Measurements from ENCODE around the gene ABLIM2. TPM values are rescaled to one million over a fixed set of nuclear protein-coding genes. Genes with fewer than 3 reads are reported as not detected.

Gene ABLIM2
- total and polyA plus RNA-seq, 2 experiments from 2014 or later = 1.5 to 4.3 TPM

GRCh38 chr4:8127051-8127826 is 31.4 kb downstream of the ABLIM2 start:
- Mint-ChIP-seq H3K9me3 (no peaks in the 10 kb centered on the region), H3K4me3 (no peak overlapping the region), H3K36me3 (ENCODE audit: low read depth) (no peaks in the 10 kb centered on the region), H3K4me1 (peaks cover 17% of the 10 kb centered on the region), H3K27me3 (ENCODE audit: insufficient read depth, low read depth, poor library complexity) (peaks cover 4% of the 10 kb centered on the region), H3K27ac (no peak overlapping the region)
- ATAC-seq (peak; percentile 9; the same call in 2 of the 3 replicates), DNase-seq (ENCODE audit: low spot score) (no peak)
- Histone ChIP-seq H3F3A (replicated peaks; ENCODE audit: low read depth) (no peaks in the 10 kb centered on the region), H4K20me1 (replicated peaks; ENCODE audit: insufficient read depth) (no peaks in the 10 kb centered on the region), H3K79me2 (replicated peaks; ENCODE audit: insufficient read depth) (no peaks in the 10 kb centered on the region), H3K4me3 (no peak overlapping the region), H3K4me2 (no peak overlapping the region), H2AFZ (no peak overlapping the region), H3K9me2 (ENCODE audit: insufficient read depth) (no peaks in the 10 kb centered on the region), H3K4me1 (ENCODE audit: insufficient read depth) (no peaks in the 10 kb centered on the region), H3K27me3 (ENCODE audit: insufficient read depth) (no peaks in the 10 kb centered on the region), H3K36me3 (ENCODE audit: insufficient read depth) (no peaks in the 10 kb centered on the region), H3K27ac (ENCODE audit: low read depth) (no peak overlapping the region)
- TF ChIP-seq, protein P1, sequence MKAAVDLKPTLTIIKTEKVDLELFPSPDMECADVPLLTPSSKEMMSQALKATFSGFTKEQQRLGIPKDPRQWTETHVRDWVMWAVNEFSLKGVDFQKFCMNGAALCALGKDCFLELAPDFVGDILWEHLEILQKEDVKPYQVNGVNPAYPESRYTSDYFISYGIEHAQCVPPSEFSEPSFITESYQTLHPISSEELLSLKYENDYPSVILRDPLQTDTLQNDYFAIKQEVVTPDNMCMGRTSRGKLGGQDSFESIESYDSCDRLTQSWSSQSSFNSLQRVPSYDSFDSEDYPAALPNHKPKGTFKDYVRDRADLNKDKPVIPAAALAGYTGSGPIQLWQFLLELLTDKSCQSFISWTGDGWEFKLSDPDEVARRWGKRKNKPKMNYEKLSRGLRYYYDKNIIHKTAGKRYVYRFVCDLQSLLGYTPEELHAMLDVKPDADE (IDR thresholded peaks at IDR 0.05) = no peak
- TF ChIP-seq EZH2phosphoT487 (IDR thresholded peaks at IDR 0.05; ENCODE audit: unreplicated experiment) (no peak), POLR2AphosphoS5 (IDR thresholded peaks at IDR 0.05; ENCODE audit: low read depth) (no peak), REST (IDR thresholded peaks at IDR 0.05; ENCODE audit: unreplicated experiment) (no peak), CREB1 (CRISPR knock-in tag; IDR thresholded peaks at IDR 0.05; ENCODE audit: low read depth) (no peak), EZH2 (IDR thresholded peaks at IDR 0.05; ENCODE audit: low read depth, unreplicated experiment) (no peak), ZNF331 (CRISPR knock-in tag; IDR thresholded peaks at IDR 0.05; ENCODE audit: low read depth) (no peak), JUNB (IDR thresholded peaks at IDR 0.05; ENCODE audit: unreplicated experiment) (no peak), ZNF114 (CRISPR knock-in tag; IDR thresholded peaks at IDR 0.05) (no peak), CTCF (conservative IDR thresholded peaks at IDR 0.05; ENCODE audit: low read depth in 2 of 2) (no peak), NANOG (IDR thresholded peaks at IDR 0.05; ENCODE audit: borderline replicate concordance) (no peak), ZNF462 (CRISPR knock-in tag; IDR thresholded peaks at IDR 0.05) (no peak), STAT1 (IDR thresholded peaks at IDR 0.05; ENCODE audit: unreplicated experiment) (no peak)
